ENCODE results near the gene KIF6. TPM values are rescaled to one million over a fixed set of nuclear protein-coding genes. Genes with fewer than 3 reads are reported as not detected.

The KIF6 gene
- total RNA-seq, 5 donors from 2014 or later (not counting 1 experiment from before 2014, with no cell fraction given), result 0.53 TPM; not detected in 4

DNA sequence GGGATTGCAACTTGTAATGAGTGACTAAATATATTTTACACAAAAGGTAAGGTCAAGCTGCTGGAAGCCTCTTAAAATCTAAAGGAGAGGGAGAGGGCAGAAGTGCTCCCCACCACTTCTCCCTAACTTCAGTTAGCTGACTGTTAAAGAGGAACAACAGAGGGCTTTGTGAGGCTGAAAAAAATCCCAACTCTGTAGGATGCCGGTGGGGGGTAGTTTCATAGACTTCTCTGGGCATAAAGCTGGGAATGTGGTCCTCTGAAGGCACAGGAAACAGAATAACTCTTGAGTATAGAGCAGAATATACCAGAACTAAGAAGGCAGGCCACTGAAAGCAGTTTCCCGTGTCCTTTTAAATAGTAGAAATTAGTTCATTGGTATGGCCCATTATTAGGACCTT is 71.6 kb downstream of the KIF6 start:
- ChIA-PET CTCF (no interaction called here), POLR2A (no interaction called here)
- no peak overlapping the region for H3K4me3 Mint-ChIP-seq
- no peaks in the 10 kb centered on the region for H3K4me1 Mint-ChIP-seq
- Histone ChIP-seq H3K9me3 (no peaks in the 10 kb centered on the region), H3K4me3 (ENCODE audit: control insufficient read depth in 1 of 2, extremely low read depth in 1 of 2, low read length in 1 of 2) (no peak overlapping the region), H3K4me1 (ENCODE audit: control insufficient read depth in 1 of 2, extremely low read depth in 1 of 2, insufficient read depth in 2 of 2, low read length in 2 of 2) (no peaks in the 10 kb centered on the region), H3K36me3 (ENCODE audit: control insufficient read depth in 2 of 2, extremely low read depth in 1 of 2, insufficient read depth in 1 of 2, low read length in 1 of 2) (no peaks in the 10 kb centered on the region), H3K27ac (ENCODE audit: low read length) (no peak overlapping the region), H3K27me3 (replicated peaks in 1 of 2; ENCODE audit: control insufficient read depth in 2 of 2, extremely low read depth in 1 of 2, insufficient read depth in 2 of 2, low read length in 1 of 2) (no peaks in the 10 kb centered on the region)
- no peak overlapping the region for H3K27ac Mint-ChIP-seq
- no peaks in the 10 kb centered on the region for H3K36me3 Mint-ChIP-seq
- no peak for ATAC-seq (replicated peaks in 1 of 4)
- H3K9me3 Mint-ChIP-seq, result peaks cover 0 to under 1% (median 0%) of the 10 kb centered on the region in 3 donors
- 70% methylated on average over 2 of the region's 2 CpGs for WGBS (ENCODE audit: insufficient coverage)
- H3K27me3 Mint-ChIP-seq, result peaks cover 0 to 1% of the 10 kb centered on the region in 2 donors
- no peak for DNase-seq

DNA sequence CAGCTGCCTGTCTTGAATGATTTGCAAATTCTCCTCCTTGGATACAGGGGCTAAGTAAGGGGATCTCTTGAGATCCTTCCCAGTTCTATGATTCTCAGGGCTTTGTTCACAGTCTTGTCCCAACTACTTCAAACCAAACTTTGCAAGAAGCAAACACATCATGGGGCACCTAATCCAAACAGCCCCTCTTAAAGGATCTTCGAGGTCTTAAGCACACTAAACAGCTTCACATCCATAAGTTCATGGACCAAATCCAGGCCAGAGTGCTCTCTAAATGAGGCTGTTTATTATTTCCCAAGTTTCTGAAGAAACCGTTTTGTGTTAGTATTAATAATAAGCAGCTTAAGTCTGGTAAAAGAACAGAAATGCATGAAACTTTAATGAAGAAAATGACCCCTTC is 75.2 kb downstream of the KIF6 start:
- Mint-ChIP-seq H3K4me3 (no peak overlapping the region), H3K9me3 (no peaks in the 10 kb centered on the region), H3K27me3 (peaks cover 0 to 4% of the 10 kb centered on the region in 2 donors), H3K27ac (no peak overlapping the region), H3K36me3 (no peaks in the 10 kb centered on the region), H3K4me1 (no peaks in the 10 kb centered on the region)
- H3K27me3 ChIP-seq (replicated peaks in 1 of 2; ENCODE audit: control insufficient read depth in 2 of 2, extremely low read depth in 1 of 2, insufficient read depth in 2 of 2, low read length in 1 of 2), result no peaks in the 10 kb centered on the region
- H3K36me3 ChIP-seq (ENCODE audit: control insufficient read depth in 2 of 2, extremely low read depth in 1 of 2, insufficient read depth in 1 of 2, low read length in 1 of 2), result no peaks in the 10 kb centered on the region
- DNase-seq (no peak), ATAC-seq (replicated peaks in 1 of 4) (no peak)
- POLR2A ChIA-PET, result no interaction called here
- no peak overlapping the region for H3K4me3 ChIP-seq (ENCODE audit: control insufficient read depth in 1 of 2, extremely low read depth in 1 of 2, low read length in 1 of 2)
- WGBS (ENCODE audit: insufficient coverage), result 60% methylated on average over 1 of the region's 2 CpGs
- H3K9me3 ChIP-seq, result no peaks in the 10 kb centered on the region
- CTCF ChIA-PET, result no interaction called here
- no peak overlapping the region for H3K27ac ChIP-seq (ENCODE audit: low read length)
- H3K4me1 ChIP-seq (ENCODE audit: control insufficient read depth in 1 of 2, extremely low read depth in 1 of 2, insufficient read depth in 2 of 2, low read length in 2 of 2), result no peaks in the 10 kb centered on the region

GRCh38 chr6:39646751-39647420 is 78.3 kb downstream of the KIF6 start:
- Histone ChIP-seq H3K27ac (ENCODE audit: low read length) (no peak overlapping the region), H3K4me3 (ENCODE audit: control insufficient read depth in 1 of 2, extremely low read depth in 1 of 2, low read length in 1 of 2) (no peak overlapping the region), H3K9me3 (no peaks in the 10 kb centered on the region), H3K27me3 (replicated peaks in 1 of 2; ENCODE audit: control insufficient read depth in 2 of 2, extremely low read depth in 1 of 2, insufficient read depth in 2 of 2, low read length in 1 of 2) (no peaks in the 10 kb centered on the region), H3K36me3 (ENCODE audit: control insufficient read depth in 2 of 2, extremely low read depth in 1 of 2, insufficient read depth in 1 of 2, low read length in 1 of 2) (no peaks in the 10 kb centered on the region), H3K4me1 (ENCODE audit: control insufficient read depth in 1 of 2, extremely low read depth in 1 of 2, insufficient read depth in 2 of 2, low read length in 2 of 2) (no peaks in the 10 kb centered on the region)
- H3K27me3 Mint-ChIP-seq, result peaks cover 9 to 17% of the 10 kb centered on the region in 2 donors
- POLR2A ChIA-PET, result interaction anchor here in 1 of 2 donors (0.6 kb wide), 1 partner anchor 69 kb away, joined by 4 read pairs; no protein-coding TSS in a partner anchor
- H3K4me3 Mint-ChIP-seq, result no peak overlapping the region
- no peaks in the 10 kb centered on the region for H3K4me1 Mint-ChIP-seq
- no peak overlapping the region for H3K27ac Mint-ChIP-seq
- H3K36me3 Mint-ChIP-seq, result no peaks in the 10 kb centered on the region
- 100% methylated on average over 2 of the region's 5 CpGs for WGBS (ENCODE audit: insufficient coverage)
- CTCF ChIA-PET, result no interaction called here
- DNase-seq, result no peak
- no peaks in the 10 kb centered on the region for H3K9me3 Mint-ChIP-seq
- no peak for ATAC-seq (replicated peaks in 1 of 4)

GRCh38 chr6:39642270-39642669 is 82.9 kb downstream of the KIF6 start:
- ATAC-seq (replicated peaks in 1 of 4), result no peak
- ChIA-PET CTCF (no interaction called here), POLR2A (no interaction called here)
- Histone ChIP-seq H3K9me3 (no peaks in the 10 kb centered on the region), H3K4me1 (ENCODE audit: control insufficient read depth in 1 of 2, extremely low read depth in 1 of 2, insufficient read depth in 2 of 2, low read length in 2 of 2) (no peaks in the 10 kb centered on the region), H3K4me3 (ENCODE audit: control insufficient read depth in 1 of 2, extremely low read depth in 1 of 2, low read length in 1 of 2) (no peak overlapping the region), H3K27ac (ENCODE audit: low read length) (no peak overlapping the region), H3K36me3 (ENCODE audit: control insufficient read depth in 2 of 2, extremely low read depth in 1 of 2, insufficient read depth in 1 of 2, low read length in 1 of 2) (no peaks in the 10 kb centered on the region), H3K27me3 (replicated peaks in 1 of 2; ENCODE audit: control insufficient read depth in 2 of 2, extremely low read depth in 1 of 2, insufficient read depth in 2 of 2, low read length in 1 of 2) (no peaks in the 10 kb centered on the region)
- Mint-ChIP-seq H3K27me3 (peaks cover 14 to 35% of the 10 kb centered on the region in 2 donors), H3K4me3 (no peak overlapping the region), H3K4me1 (no peaks in the 10 kb centered on the region), H3K27ac (no peak overlapping the region), H3K9me3 (no peaks in the 10 kb centered on the region), H3K36me3 (no peaks in the 10 kb centered on the region)
- WGBS (ENCODE audit: insufficient coverage), result 55% methylated on average over 2 of the region's 2 CpGs
- no peak for DNase-seq

- ChIA-PET POLR2A (no interaction called here), CTCF (no interaction called here)
- no peaks in the 10 kb centered on the region for H3K27me3 ChIP-seq (replicated peaks in 1 of 2; ENCODE audit: control insufficient read depth in 2 of 2, extremely low read depth in 1 of 2, insufficient read depth in 2 of 2, low read length in 1 of 2)
- no peaks in the 10 kb centered on the region for H3K36me3 ChIP-seq (ENCODE audit: control insufficient read depth in 2 of 2, extremely low read depth in 1 of 2, insufficient read depth in 1 of 2, low read length in 1 of 2)
- H3K4me3 Mint-ChIP-seq, result no peak overlapping the region
- no peaks in the 10 kb centered on the region for H3K9me3 ChIP-seq
- H3K4me1 Mint-ChIP-seq, result no peaks in the 10 kb centered on the region
- H3K4me3 ChIP-seq (ENCODE audit: control insufficient read depth in 1 of 2, extremely low read depth in 1 of 2, low read length in 1 of 2), result no peak overlapping the region
- no peaks in the 10 kb centered on the region for H3K4me1 ChIP-seq (ENCODE audit: control insufficient read depth in 1 of 2, extremely low read depth in 1 of 2, insufficient read depth in 2 of 2, low read length in 2 of 2)
- H3K27me3 Mint-ChIP-seq, result peaks cover 14 to 34% of the 10 kb centered on the region in 2 donors
- no peaks in the 10 kb centered on the region for H3K9me3 Mint-ChIP-seq
- ATAC-seq (replicated peaks in 1 of 4), result no peak
- no peak overlapping the region for H3K27ac ChIP-seq (ENCODE audit: low read length)
- DNase-seq, result no peak
- H3K27ac Mint-ChIP-seq, result no peak overlapping the region
- no peaks in the 10 kb centered on the region for H3K36me3 Mint-ChIP-seq
- WGBS (ENCODE audit: insufficient coverage), result no CpG with 5 or more reads among the region's 1 CpG
Measured at GRCh38 chr6:39638126-39638822, 86.9 kb downstream of the KIF6 start.

DNA sequence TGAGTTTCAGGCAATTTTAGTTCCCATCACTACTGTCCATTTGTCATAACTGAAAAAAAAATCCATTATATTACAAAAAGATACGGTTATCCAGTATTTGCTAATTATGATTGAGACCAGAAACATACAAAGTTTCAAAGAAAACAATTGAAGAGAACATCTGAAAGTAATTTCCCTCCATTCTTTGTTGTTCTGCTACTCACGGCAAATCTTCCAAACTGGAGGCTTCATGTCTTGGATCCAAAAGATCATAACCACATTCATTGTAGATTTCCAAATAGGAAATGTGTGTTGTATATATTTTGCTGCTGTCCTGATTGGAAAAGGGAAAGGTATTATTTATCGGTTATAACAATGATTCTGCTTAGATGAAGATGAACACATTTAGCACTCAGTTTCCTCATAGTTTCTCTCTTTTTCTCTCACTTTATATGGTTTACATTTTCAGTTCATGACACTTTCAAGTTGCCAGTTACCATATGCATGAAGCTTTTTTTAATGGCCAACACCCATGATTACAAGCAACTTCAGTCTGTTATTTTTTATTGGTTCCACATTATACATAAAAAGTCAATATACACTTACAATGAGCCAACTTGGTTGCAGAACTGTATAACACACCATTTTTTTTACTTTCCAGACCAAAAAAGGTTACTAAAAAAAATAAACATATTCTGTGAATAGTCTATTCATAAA is 90.4 kb downstream of the KIF6 start:
- H3K4me1 Mint-ChIP-seq, result no peaks in the 10 kb centered on the region
- H3K9me3 Mint-ChIP-seq, result no peaks in the 10 kb centered on the region
- Histone ChIP-seq H3K36me3 (ENCODE audit: control insufficient read depth in 2 of 2, extremely low read depth in 1 of 2, insufficient read depth in 1 of 2, low read length in 1 of 2) (no peaks in the 10 kb centered on the region), H3K27ac (ENCODE audit: low read length) (no peak overlapping the region), H3K27me3 (replicated peaks in 1 of 2; ENCODE audit: control insufficient read depth in 2 of 2, extremely low read depth in 1 of 2, insufficient read depth in 2 of 2, low read length in 1 of 2) (peaks cover 0 to 3% of the 10 kb centered on the region in 2 experiments), H3K4me3 (ENCODE audit: control insufficient read depth in 1 of 2, extremely low read depth in 1 of 2, low read length in 1 of 2) (no peak overlapping the region), H3K9me3 (no peaks in the 10 kb centered on the region), H3K4me1 (ENCODE audit: control insufficient read depth in 1 of 2, extremely low read depth in 1 of 2, insufficient read depth in 2 of 2, low read length in 2 of 2) (no peaks in the 10 kb centered on the region)
- no peak overlapping the region for H3K4me3 Mint-ChIP-seq
- POLR2A ChIA-PET, result no interaction called here
- CTCF ChIA-PET, result no interaction called here
- ATAC-seq (replicated peaks in 1 of 4), result no peak
- no peaks in the 10 kb centered on the region for H3K36me3 Mint-ChIP-seq
- peaks cover 13 to 20% of the 10 kb centered on the region in 2 donors for H3K27me3 Mint-ChIP-seq
- no peak for DNase-seq
- WGBS (ENCODE audit: insufficient coverage), result no CpG with 5 or more reads among the region's 3 CpGs
- H3K27ac Mint-ChIP-seq, result no peak overlapping the region

Measured in T-cell (primary cell).